A549 (cell line): ENCODE data around the gene RAD9A. TPM values are rescaled to one million over a fixed set of nuclear protein-coding genes. Genes with fewer than 3 reads are reported as not detected.

ENCODE experiments used
- ATAC-seq, 2 experiments: fragments of 200-7000 bp in 1 of 2; fragments of >200 bp in 1 of 2; cut with Nextera tagmentation in 1 of 2; cut with Tn5 transposase in 1 of 2; 3 replicates each; pipeline versions ENCODE4 v1.8.0 to v1.9.1; 2018 to 2020; ENCODE audit warnings: mild to moderate bottlenecking in 1 of 2, moderate library complexity in 1 of 2
- CTCF ChIA-PET: fragments of 300-600 bp; sonication (Branson Sonifier 250); formaldehyde crosslinking; extraction: SDS; loops from one replicate; lab custom pipeline; 2021; ENCODE audit warnings: antibody characterized with exemption, inconsistent platforms; lab: Yijun Ruan, JAX
- POLR2A ChIA-PET: fragments of 350-600 bp; formaldehyde crosslinking; extraction: SDS; loops from one replicate; lab custom pipeline; 2021; ENCODE audit warnings: antibody characterized with exemption, inconsistent platforms; lab: Yijun Ruan, JAX
- DNase-seq, 2 experiments: peaks; one replicate each; pipeline versions ENCODE4 v3.0.0 to v3.0.0-alpha.2; 2011 to 2016; ENCODE audit warnings: low read depth in 1 of 2, low spot score in 1 of 2
- FAIRE-seq: peaks from 2 replicates; lab custom pipeline; 2011; peaks lifted over from hg19 to GRCh38; lab: Jason Lieb, UNC
- H3K27ac ChIP-seq, 2 experiments: fragments of >200 bp; sonication (Bioruptor Twin); formaldehyde crosslinking; 3 replicates each; pipeline ENCODE4 v1.5.1; 2016 to 2017
- H3K4me1 ChIP-seq: fragments of >200 bp; sonication (Bioruptor Twin); formaldehyde crosslinking; 3 replicates; pipeline ENCODE4 v1.6.1; 2016
- H3K4me2 ChIP-seq: fragments of >200 bp; sonication (Bioruptor Twin); formaldehyde crosslinking; 3 replicates; pipeline ENCODE4 v1.6.1; 2016
- H3K4me3 ChIP-seq: fragments of >200 bp; sonication (Bioruptor Twin); formaldehyde crosslinking; 3 replicates; pipeline ENCODE4 v1.5.1; 2016
- H3K9me3 ChIP-seq: fragments of >200 bp; sonication (Bioruptor Twin); formaldehyde crosslinking; 3 replicates; pipeline ENCODE4 v1.6.1; 2016
- CEBPB ChIP-seq, 2 experiments: fragments of >200 bp in 1 of 2; sonication (Bioruptor Twin) in 1 of 2; formaldehyde crosslinking in 1 of 2; IDR thresholded peaks; 2 replicates each; pipeline ENCODE4 v1.6.1; 2012 to 2016
- EHF ChIP-seq: fragments of 250-450 bp; sonication (Bioruptor Pico); IDR thresholded peaks from 2 replicates; pipeline ENCODE4 v1.5.0; 2020; ENCODE audit warnings: mild to moderate bottlenecking
- EHMT2 ChIP-seq: fragments of 200-600 bp; sonication (generic); IDR thresholded peaks from 2 replicates; pipeline ENCODE4 v1.6.1; 2016; ENCODE audit warnings: antibody characterized with exemption, low read depth, mild to moderate bottlenecking, moderate library complexity
- ESRRA ChIP-seq: fragments of 150-350 bp; IDR thresholded peaks from 2 replicates; pipeline ENCODE4 v1.6.1; 2014; ENCODE audit warnings: mild to moderate bottlenecking, low read length, borderline replicate concordance
- GATA3 ChIP-seq: IDR thresholded peaks from 2 replicates; pipeline ENCODE4 v1.6.1; 2012; ENCODE audit warnings: borderline replicate concordance
- HEYL ChIP-seq: fragments of 250-450 bp; sonication (Bioruptor Pico); IDR thresholded peaks from 2 replicates; pipeline ENCODE4 v1.8.0; 2021; ENCODE audit warnings: mild to moderate bottlenecking, moderate library complexity
- JUNB ChIP-seq: fragments of >200 bp; sonication (Bioruptor Twin); formaldehyde crosslinking; IDR thresholded peaks from 2 replicates; pipeline ENCODE4 v1.6.1; 2016
- KDM1A ChIP-seq: fragments of 200-600 bp; sonication (generic); IDR thresholded peaks from 2 replicates; pipeline ENCODE4 v1.6.1; 2016; ENCODE audit warnings: low read depth, mild to moderate bottlenecking
- MAFK ChIP-seq: fragments of 450-650 bp; IDR thresholded peaks from 2 replicates; pipeline ENCODE4 v1.6.1; 2014; ENCODE audit not compliant: partially characterized antibody
- MYC ChIP-seq: IDR thresholded peaks from 2 replicates; pipeline ENCODE4 v1.6.1; 2012; ENCODE audit warnings: mild to moderate bottlenecking, inconsistent platforms, low read length, improper control_type of control experiment, borderline replicate concordance
- POLR2AphosphoS2 ChIP-seq: conservative IDR thresholded peaks from 2 replicates; pipeline ENCODE4 v1.6.1; 2012; ENCODE audit warnings: low read length, improper control_type of control experiment, inconsistent platforms
- RAD21 ChIP-seq, 2 experiments: fragments of >200 bp in 1 of 2; sonication (Bioruptor Twin) in 1 of 2; formaldehyde crosslinking in 1 of 2; IDR thresholded peaks in 1 of 2; conservative IDR thresholded peaks in 1 of 2; 2 replicates in 1 of 2; 3 replicates in 1 of 2; pipeline ENCODE4 v1.6.1; 2012 to 2018; ENCODE audit warnings: inconsistent platforms in 1 of 2
- RARB ChIP-seq: fragments of 250-450 bp; sonication (Bioruptor Pico); IDR thresholded peaks from 2 replicates; pipeline ENCODE4 v1.8.0; 2021; ENCODE audit warnings: mild to moderate bottlenecking, moderate library complexity
- RCOR1 ChIP-seq: fragments of 150-350 bp; IDR thresholded peaks from 2 replicates; pipeline ENCODE4 v1.6.1; 2014; ENCODE audit warnings: antibody characterized with exemption, low read length, low read depth
- SREBF2 ChIP-seq: fragments of 450-650 bp; IDR thresholded peaks from 2 replicates; pipeline ENCODE4 v1.6.1; 2014; ENCODE audit warnings: mild to moderate bottlenecking, moderate library complexity
- ZFP36 ChIP-seq: fragments of 450-650 bp; IDR thresholded peaks from 2 replicates; pipeline ENCODE4 v1.6.1; 2014; ENCODE audit warnings: borderline replicate concordance; ENCODE audit not compliant: partially characterized antibody
- WGBS: methylation state at CpG from one replicate; pipeline ENCODE4 v1.1.6; 2017; ENCODE audit errors: missing lambda C conversion rate; 5-methylcytosine and 5-hydroxymethylcytosine counted together
- polyA plus RNA-seq, 4 experiments: library from polyadenylated mRNA; depleted of rRNA in 3 of 4; stranded (reverse); fragments of >200 nt; fragmentation: RNase III in 1 of 4; extraction: RNeasy Plus Mini Kit Qiagen cat#74134 plus additional on column Dnase treatment in 1 of 4; gene quantifications; 2 replicates in 3 of 4; 3 replicates in 1 of 4; pipeline ENCODE4 v1.2.3, GENCODE V29; 2011 to 2017
- TF ChIP-seq, protein P1 (sequence below): fragments of >200 bp; sonication (Bioruptor Twin); formaldehyde crosslinking; IDR thresholded peaks from 3 replicates; pipeline ENCODE4 v1.6.1; 2016
- TF ChIP-seq, protein P2 (sequence below): IDR thresholded peaks from 2 replicates; pipeline ENCODE4 v1.6.1; 2012; ENCODE audit warnings: low read depth, borderline replicate concordance
- TF ChIP-seq, protein P3 (sequence below): fragments of 250-450 bp; sonication (Bioruptor Pico); IDR thresholded peaks from 2 replicates; pipeline ENCODE4 v1.5.0; 2020; ENCODE audit warnings: low read depth, mild to moderate bottlenecking, moderate library complexity
- TF ChIP-seq, protein P4 (sequence below): fragments of >200 bp; sonication (Bioruptor Twin); formaldehyde crosslinking; IDR thresholded peaks from 3 replicates; pipeline ENCODE4 v1.5.1; 2016
- TF ChIP-seq, protein P5 (sequence below): fragments of 250-450 bp; sonication (Bioruptor Pico); IDR thresholded peaks from 2 replicates; pipeline ENCODE4 v1.5.0; 2021; ENCODE audit warnings: mild to moderate bottlenecking, moderate library complexity, borderline replicate concordance
- TF ChIP-seq, protein P6 (sequence below): fragments of 150-350 bp; IDR thresholded peaks from 2 replicates; pipeline ENCODE4 v1.6.1; 2014; ENCODE audit warnings: low read depth, mild to moderate bottlenecking, low read length

RAD9A gene
- polyA plus RNA-seq, 2 of the 4 experiments (the other 2 are of a cell fraction) = 19.0 to 43.7 TPM

DNA sequence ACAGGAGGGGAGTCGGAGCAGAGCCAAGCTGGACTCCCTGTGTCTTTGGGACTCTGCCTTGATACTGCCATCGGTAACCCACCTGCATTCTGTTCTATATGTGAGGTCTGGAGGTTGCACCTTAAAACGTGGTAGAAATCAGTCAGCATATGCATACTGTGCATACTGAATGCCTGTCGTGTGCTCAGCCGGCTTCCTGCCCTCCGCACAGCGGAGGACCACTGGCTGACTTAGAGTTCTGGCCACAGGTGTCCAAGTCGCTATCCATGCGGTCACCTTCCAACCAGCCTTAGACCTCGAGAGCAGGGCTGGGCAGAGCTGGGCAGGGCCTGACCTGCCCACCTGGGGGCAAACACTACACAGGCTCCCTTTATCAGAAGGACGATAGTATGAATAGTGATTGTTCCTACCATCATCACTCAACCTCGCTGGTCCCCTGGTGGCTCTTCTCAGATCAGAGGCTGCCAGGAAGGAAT, 15.9 kb downstream of the RAD9A start:
- Histone ChIP-seq H3K4me3 (no peak overlapping the region), H3K4me2 (no peak overlapping the region), H3K9me3 (no peaks in the 10 kb centered on the region), H3K27ac (no peak overlapping the region), H3K4me1 (no peaks in the 10 kb centered on the region)
- no peak for ATAC-seq
- DNase-seq = no peak
- TF ChIP-seq EHMT2 = no peak
- no peak for TF ChIP-seq RCOR1
- TF ChIP-seq, protein P1, sequence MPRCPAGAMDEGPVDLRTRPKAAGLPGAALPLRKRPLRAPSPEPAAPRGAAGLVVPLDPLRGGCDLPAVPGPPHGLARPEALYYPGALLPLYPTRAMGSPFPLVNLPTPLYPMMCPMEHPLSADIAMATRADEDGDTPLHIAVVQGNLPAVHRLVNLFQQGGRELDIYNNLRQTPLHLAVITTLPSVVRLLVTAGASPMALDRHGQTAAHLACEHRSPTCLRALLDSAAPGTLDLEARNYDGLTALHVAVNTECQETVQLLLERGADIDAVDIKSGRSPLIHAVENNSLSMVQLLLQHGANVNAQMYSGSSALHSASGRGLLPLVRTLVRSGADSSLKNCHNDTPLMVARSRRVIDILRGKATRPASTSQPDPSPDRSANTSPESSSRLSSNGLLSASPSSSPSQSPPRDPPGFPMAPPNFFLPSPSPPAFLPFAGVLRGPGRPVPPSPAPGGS = no peak
- TF ChIP-seq, protein P2, sequence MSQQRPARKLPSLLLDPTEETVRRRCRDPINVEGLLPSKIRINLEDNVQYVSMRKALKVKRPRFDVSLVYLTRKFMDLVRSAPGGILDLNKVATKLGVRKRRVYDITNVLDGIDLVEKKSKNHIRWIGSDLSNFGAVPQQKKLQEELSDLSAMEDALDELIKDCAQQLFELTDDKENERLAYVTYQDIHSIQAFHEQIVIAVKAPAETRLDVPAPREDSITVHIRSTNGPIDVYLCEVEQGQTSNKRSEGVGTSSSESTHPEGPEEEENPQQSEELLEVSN = no peak
- ChIA-PET CTCF (interaction anchor here (0.9 to 1.6 kb wide), 3 partner anchors 25 to 62 kb away, joined by 4 to 5 read pairs (median 4); partner anchors contain the start of gene TMEM134), POLR2A (no interaction called here)
- FAIRE-seq = no peak
- 81% methylated on average over 12 of the region's 12 CpGs for WGBS

DNA sequence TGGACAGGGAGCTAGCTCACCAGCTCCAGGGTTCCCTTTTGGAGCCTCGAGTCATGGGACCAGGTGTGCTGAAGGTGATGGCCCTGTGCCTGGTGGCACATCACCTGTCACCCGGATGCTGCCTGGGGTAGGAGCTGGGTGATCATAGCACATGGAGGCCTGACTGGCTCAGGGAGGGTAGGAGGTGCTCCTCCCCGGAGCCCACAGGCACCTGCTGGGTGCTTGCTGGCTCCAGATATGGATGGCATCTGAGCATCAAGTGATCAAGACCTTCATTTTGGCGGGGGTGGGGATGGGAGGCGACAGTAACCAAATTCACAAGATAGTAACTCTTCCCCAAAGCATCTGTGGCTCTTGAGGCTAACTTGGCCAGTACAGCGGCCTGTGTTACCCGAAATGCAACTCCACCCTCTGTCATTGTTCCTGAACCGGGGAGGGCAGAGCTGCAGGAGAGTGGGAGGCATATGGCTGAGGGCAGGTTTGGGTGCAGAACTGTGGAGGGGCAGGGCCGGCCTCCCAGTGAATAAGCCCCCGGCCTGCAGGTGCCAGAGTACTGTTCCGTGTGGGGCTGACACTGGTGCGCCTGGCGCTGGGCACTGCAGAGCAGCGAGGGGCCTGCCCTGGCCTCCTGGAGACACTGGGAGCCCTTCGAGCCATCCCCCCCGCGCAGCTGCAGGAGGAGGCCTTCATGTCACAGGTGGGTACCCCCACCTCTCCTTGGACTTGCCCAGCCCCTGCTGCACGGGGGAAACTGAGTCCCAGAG, 16.8 kb downstream of the RAD9A start:
- FAIRE-seq (no peak), ATAC-seq (no peak), DNase-seq (no peak)
- Histone ChIP-seq H3K4me1 (0 out of 3 replicates have a peak, but pooled peaks cover 3% of the 10 kb centered on the region), H3K9me3 (no peaks in the 10 kb centered on the region), H3K4me3 (no peak overlapping the region), H3K27ac (no peak overlapping the region), H3K4me2 (no peak overlapping the region)
- ChIA-PET POLR2A (no interaction called here), CTCF (interaction anchor here (1.0 to 1.6 kb wide), 2 partner anchors 10 to 26 kb away, joined by 4 to 5 read pairs; no protein-coding TSS in a partner anchor)
- WGBS = 77% methylated on average over 10 of the region's 18 CpGs
- TF ChIP-seq CEBPB (IDR thresholded peaks at IDR 0.05) = no peak
- TF ChIP-seq, protein P3, sequence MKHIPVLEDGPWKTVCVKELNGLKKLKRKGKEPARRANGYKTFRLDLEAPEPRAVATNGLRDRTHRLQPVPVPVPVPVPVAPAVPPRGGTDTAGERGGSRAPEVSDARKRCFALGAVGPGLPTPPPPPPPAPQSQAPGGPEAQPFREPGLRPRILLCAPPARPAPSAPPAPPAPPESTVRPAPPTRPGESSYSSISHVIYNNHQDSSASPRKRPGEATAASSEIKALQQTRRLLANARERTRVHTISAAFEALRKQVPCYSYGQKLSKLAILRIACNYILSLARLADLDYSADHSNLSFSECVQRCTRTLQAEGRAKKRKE = no peak
- TF ChIP-seq GATA3 = no peak
- TF ChIP-seq, protein P4, sequence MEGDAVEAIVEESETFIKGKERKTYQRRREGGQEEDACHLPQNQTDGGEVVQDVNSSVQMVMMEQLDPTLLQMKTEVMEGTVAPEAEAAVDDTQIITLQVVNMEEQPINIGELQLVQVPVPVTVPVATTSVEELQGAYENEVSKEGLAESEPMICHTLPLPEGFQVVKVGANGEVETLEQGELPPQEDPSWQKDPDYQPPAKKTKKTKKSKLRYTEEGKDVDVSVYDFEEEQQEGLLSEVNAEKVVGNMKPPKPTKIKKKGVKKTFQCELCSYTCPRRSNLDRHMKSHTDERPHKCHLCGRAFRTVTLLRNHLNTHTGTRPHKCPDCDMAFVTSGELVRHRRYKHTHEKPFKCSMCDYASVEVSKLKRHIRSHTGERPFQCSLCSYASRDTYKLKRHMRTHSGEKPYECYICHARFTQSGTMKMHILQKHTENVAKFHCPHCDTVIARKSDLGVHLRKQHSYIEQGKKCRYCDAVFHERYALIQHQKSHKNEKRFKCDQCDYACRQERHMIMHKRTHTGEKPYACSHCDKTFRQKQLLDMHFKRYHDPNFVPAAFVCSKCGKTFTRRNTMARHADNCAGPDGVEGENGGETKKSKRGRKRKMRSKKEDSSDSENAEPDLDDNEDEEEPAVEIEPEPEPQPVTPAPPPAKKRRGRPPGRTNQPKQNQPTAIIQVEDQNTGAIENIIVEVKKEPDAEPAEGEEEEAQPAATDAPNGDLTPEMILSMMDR = no peak
- no peak for TF ChIP-seq ZFP36
- no peak for TF ChIP-seq RARB (CRISPR knock-in tag)
- no peak for TF ChIP-seq EHMT2
- no peak for TF ChIP-seq MAFK
- no peak for TF ChIP-seq POLR2AphosphoS2
- TF ChIP-seq MYC = no peak
- TF ChIP-seq KDM1A = no peak
- TF ChIP-seq, protein P5, sequence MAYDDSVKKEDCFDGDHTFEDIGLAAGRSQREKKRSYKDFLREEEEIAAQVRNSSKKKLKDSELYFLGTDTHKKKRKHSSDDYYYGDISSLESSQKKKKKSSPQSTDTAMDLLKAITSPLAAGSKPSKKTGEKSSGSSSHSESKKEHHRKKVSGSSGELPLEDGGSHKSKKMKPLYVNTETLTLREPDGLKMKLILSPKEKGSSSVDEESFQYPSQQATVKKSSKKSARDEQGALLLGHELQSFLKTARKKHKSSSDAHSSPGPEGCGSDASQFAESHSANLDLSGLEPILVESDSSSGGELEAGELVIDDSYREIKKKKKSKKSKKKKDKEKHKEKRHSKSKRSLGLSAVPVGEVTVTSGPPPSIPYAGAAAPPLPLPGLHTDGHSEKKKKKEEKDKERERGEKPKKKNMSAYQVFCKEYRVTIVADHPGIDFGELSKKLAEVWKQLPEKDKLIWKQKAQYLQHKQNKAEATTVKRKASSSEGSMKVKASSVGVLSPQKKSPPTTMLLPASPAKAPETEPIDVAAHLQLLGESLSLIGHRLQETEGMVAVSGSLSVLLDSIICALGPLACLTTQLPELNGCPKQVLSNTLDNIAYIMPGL (CRISPR knock-in tag) = no peak
- TF ChIP-seq HEYL (CRISPR knock-in tag) = no peak
- no peak for TF ChIP-seq RAD21 (conservative IDR thresholded peaks at IDR 0.05 in 1 of 2, IDR thresholded peaks at IDR 0.05 in 1 of 2)
- TF ChIP-seq EHF (CRISPR knock-in tag) = no peak
- no peak for TF ChIP-seq JUNB
- TF ChIP-seq ESRRA = no peak
- TF ChIP-seq, protein P6, sequence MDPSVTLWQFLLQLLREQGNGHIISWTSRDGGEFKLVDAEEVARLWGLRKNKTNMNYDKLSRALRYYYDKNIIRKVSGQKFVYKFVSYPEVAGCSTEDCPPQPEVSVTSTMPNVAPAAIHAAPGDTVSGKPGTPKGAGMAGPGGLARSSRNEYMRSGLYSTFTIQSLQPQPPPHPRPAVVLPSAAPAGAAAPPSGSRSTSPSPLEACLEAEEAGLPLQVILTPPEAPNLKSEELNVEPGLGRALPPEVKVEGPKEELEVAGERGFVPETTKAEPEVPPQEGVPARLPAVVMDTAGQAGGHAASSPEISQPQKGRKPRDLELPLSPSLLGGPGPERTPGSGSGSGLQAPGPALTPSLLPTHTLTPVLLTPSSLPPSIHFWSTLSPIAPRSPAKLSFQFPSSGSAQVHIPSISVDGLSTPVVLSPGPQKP = no peak
- no peak for TF ChIP-seq SREBF2
- TF ChIP-seq, all 56 proteins: peak for 0
